ENCODE data around the gene COL13A1. TPM values are rescaled to one million over a fixed set of nuclear protein-coding genes. Genes with fewer than 3 reads are reported as not detected.

The COL13A1 gene
- total and polyA plus RNA-seq, 7 donors: 0.69 to 5.7 (median 2.9) TPM

DNA sequence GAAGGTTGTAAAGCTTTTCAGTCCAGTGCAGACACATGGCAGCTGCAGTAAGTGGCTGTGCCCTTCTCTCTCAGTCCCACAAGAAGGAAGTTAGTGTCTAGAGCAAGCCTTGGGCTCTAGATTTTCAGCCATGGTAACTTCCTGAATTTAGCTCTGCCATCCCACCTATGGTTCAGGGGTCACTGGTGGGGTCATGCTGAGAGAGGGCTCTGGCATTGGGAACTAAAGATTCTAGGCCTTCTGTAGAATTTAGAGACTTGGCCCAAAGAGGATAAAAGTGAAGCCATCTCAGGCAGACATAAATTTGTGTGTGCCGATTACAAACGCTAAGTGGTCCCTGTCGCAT is 113.5 kb downstream of the COL13A1 start:
- no peak overlapping the region for H3K27ac ChIP-seq
- no peak for TF ChIP-seq POLR2A (IDR thresholded peaks at IDR 0.05)
- TF ChIP-seq EP300 (IDR thresholded peaks at IDR 0.05): no peak
- no peak for TF ChIP-seq POLR2AphosphoS5 (IDR thresholded peaks at IDR 0.05)
- TF ChIP-seq, protein P1, sequence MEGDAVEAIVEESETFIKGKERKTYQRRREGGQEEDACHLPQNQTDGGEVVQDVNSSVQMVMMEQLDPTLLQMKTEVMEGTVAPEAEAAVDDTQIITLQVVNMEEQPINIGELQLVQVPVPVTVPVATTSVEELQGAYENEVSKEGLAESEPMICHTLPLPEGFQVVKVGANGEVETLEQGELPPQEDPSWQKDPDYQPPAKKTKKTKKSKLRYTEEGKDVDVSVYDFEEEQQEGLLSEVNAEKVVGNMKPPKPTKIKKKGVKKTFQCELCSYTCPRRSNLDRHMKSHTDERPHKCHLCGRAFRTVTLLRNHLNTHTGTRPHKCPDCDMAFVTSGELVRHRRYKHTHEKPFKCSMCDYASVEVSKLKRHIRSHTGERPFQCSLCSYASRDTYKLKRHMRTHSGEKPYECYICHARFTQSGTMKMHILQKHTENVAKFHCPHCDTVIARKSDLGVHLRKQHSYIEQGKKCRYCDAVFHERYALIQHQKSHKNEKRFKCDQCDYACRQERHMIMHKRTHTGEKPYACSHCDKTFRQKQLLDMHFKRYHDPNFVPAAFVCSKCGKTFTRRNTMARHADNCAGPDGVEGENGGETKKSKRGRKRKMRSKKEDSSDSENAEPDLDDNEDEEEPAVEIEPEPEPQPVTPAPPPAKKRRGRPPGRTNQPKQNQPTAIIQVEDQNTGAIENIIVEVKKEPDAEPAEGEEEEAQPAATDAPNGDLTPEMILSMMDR (IDR thresholded peaks at IDR 0.05): no peak
- DNase-seq: no peak
- intact Hi-C loops (cut with DNase I): loop anchor here (2.0 kb wide), 2 partner anchors 126 to 270 kb away; no protein-coding TSS in a partner anchor
- no peaks in the 10 kb centered on the region for H3K36me3 ChIP-seq
- peaks cover 0 to 5% (median 0%) of the 10 kb centered on the region in 3 donors for H3K27me3 ChIP-seq
- no peak overlapping the region for H3K4me3 ChIP-seq
- peaks cover 0 to 35% (median 30%) of the 10 kb centered on the region in 4 donors for H3K4me1 ChIP-seq
- H3K9me3 ChIP-seq: no peaks in the 10 kb centered on the region
- 95 to 98% methylated on average over 3 of the region's 3 CpGs for WGBS, 2 donors

DNA sequence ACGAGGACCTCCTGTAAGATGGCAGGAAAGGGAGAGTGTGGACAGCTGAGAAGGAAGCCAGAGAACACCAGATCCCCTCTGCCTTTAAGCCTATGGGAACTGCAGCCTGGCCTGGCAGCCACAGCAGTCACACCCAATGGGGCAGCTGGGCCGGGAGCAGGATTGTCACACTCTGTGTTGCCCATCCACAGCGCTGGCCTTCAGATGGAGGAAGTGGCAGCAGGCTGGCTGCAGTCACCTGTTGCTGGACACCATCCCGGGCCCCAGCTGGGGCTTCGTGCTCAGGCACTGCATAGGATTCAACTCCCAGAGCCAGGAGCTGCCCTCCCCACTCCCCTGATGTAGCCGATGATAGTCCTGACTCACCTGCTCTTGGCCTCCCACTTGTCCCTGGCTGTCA is 114.4 kb downstream of the COL13A1 start:
- WGBS, 2 donors: 55 to 74% methylated on average over 6 of the region's 6 CpGs
- peaks cover 0 to 30% (median 24%) of the 10 kb centered on the region in 4 donors for H3K4me1 ChIP-seq
- H3K9me3 ChIP-seq: no peaks in the 10 kb centered on the region
- H3K36me3 ChIP-seq: no peaks in the 10 kb centered on the region
- no peak for TF ChIP-seq EP300 (IDR thresholded peaks at IDR 0.05)
- no peak overlapping the region for H3K4me3 ChIP-seq
- intact Hi-C loops (cut with DNase I): no loop called here
- H3K27ac ChIP-seq: no peak overlapping the region
- peaks cover 0 to 5% (median 0%) of the 10 kb centered on the region in 3 donors for H3K27me3 ChIP-seq
- no peak for DNase-seq

DNA sequence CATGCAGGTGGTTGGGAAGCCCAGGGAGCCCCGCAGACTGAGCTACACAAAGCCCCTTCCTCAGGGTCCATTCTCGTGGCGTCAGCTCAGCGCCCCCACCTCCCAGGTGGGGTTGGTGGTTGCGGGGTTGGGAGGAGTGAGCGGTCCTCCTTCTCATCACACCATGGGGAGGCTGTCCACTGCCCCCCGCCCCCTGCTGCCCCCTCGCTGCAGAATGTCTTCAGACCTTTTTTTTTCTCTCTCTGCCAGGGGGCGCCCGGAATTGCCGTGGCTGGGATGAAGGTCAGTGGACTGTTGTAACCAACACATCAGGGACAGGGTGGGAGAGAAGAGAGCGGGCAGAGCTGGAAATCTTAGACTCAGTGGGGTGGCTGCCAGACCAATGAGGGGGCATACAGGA is 116.3 kb downstream of the COL13A1 start:
- peaks cover 0 to 5% (median 0%) of the 10 kb centered on the region in 3 donors for H3K27me3 ChIP-seq
- TF ChIP-seq, protein P1 (IDR thresholded peaks at IDR 0.05): no peak
- no peak for TF ChIP-seq POLR2A (IDR thresholded peaks at IDR 0.05)
- peaks cover 0 to 11% (median 5%) of the 10 kb centered on the region in 4 donors for H3K4me1 ChIP-seq
- H3K4me3 ChIP-seq: no peak overlapping the region
- intact Hi-C loops (cut with DNase I): no loop called here
- H3K27ac ChIP-seq: no peak overlapping the region
- no peak for DNase-seq
- 68% methylated on average over 12 of the region's 12 CpGs for WGBS, 2 donors
- H3K36me3 ChIP-seq: no peaks in the 10 kb centered on the region
- no peaks in the 10 kb centered on the region for H3K9me3 ChIP-seq

DNA sequence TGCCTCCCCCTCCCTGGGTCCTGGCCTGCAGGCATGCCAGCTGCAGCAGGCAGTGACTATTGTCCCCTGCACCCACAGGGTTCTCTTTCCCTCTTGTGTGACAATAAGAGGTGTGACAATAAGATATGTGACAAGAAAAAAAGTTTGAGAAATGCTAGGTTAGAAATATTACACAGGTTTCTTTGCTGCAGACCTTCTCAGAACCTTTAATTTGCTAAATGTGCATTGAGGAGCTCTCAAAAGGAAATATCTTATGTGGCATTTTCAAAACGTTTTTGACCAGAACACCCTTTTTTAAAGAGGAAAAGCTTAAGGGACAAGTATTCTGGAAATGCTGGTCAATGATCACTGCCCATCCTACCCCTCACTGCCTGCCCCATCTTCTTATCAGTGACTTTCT is 117.5 kb downstream of the COL13A1 start:
- Histone ChIP-seq H3K36me3 (no peaks in the 10 kb centered on the region), H3K27ac (no peak overlapping the region), H3K27me3 (peaks cover 0 to 4% (median 0%) of the 10 kb centered on the region in 3 donors), H3K4me1 (peaks cover 0 to 4% (median 2%) of the 10 kb centered on the region in 4 donors), H3K9me3 (no peaks in the 10 kb centered on the region), H3K4me3 (no peak overlapping the region)
- TF ChIP-seq EP300 (IDR thresholded peaks at IDR 0.05) (no peak), POLR2AphosphoS5 (IDR thresholded peaks at IDR 0.05) (no peak), POLR2A (IDR thresholded peaks at IDR 0.05) (no peak)
- TF ChIP-seq, protein P1 (IDR thresholded peaks at IDR 0.05): no peak
- intact Hi-C loops (cut with DNase I): no loop called here
- WGBS, 2 donors: 0 to 41% methylated on average over 1 of the region's 1 CpG
- DNase-seq: no peak

DNA sequence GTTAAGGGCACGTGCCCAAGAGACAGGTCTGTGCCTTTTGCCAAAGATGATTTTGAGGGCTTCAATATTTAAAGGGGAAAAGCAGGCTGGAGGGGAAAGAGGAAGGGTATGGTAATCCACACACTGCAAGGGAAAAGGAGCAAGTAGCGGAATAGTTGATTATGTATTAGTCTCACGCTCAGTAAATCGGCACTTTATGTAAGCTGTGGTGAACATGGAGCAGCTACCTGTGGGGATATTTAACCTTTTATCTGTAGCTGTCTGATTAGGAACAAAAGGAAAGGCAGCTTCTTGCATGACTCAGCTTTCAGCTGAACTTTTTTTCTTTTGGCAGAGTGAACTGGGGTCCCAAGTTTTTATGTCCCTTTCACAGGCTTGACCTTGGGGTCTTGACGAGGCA is 123.4 kb downstream of the COL13A1 start:
- H3K4me1 ChIP-seq: no peaks in the 10 kb centered on the region
- peaks cover 0 to 3% (median 0%) of the 10 kb centered on the region in 4 donors for H3K9me3 ChIP-seq
- WGBS, 2 donors: 74 to 79% methylated on average over 5 of the region's 5 CpGs
- TF ChIP-seq EP300 (IDR thresholded peaks at IDR 0.05) (no peak), POLR2AphosphoS5 (IDR thresholded peaks at IDR 0.05) (no peak)
- no peak overlapping the region for H3K27ac ChIP-seq
- no peak for DNase-seq
- H3K4me3 ChIP-seq: no peak overlapping the region
- intact Hi-C loops (cut with DNase I): no loop called here
- H3K27me3 ChIP-seq: no peaks in the 10 kb centered on the region
- H3K36me3 ChIP-seq: no peaks in the 10 kb centered on the region

DNA sequence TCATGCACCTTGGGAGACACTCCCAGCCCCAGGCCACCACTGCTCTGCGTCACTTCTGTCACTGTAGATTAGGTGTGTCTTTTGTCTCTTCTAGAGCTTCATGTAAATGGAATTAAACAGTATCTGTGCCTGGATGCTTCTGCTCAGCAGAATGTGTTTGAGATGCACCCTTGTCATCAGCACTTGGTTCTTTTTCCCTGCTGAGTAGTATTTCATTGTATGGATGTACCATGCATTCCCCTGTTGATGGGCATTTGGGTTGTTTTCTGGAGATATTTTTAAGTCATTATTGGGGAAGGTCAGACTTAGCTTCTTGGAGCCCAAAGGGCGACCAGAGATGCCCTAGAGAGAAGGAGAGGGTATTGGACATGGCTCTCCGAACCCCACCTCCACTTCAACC is 126.6 kb downstream of the COL13A1 start:
- TF ChIP-seq EP300 (IDR thresholded peaks at IDR 0.05) (no peak), POLR2A (IDR thresholded peaks at IDR 0.05) (no peak), POLR2AphosphoS5 (IDR thresholded peaks at IDR 0.05) (no peak)
- TF ChIP-seq, protein P1 (IDR thresholded peaks at IDR 0.05): no peak
- intact Hi-C loops (cut with DNase I): no loop called here
- Histone ChIP-seq H3K4me3 (no peak overlapping the region), H3K9me3 (peaks cover 0 to 3% (median 0%) of the 10 kb centered on the region in 4 donors), H3K36me3 (no peaks in the 10 kb centered on the region), H3K4me1 (no peaks in the 10 kb centered on the region), H3K27ac (no peak overlapping the region), H3K27me3 (no peaks in the 10 kb centered on the region)
- 69 to 83% methylated on average over 3 of the region's 3 CpGs for WGBS, 2 donors
- DNase-seq: no peak
